Astrocyte (in vitro differentiated cells and primary cell): ENCODE results near the gene SETD1B. TPM values are rescaled to one million over a fixed set of nuclear protein-coding genes. Genes with fewer than 3 reads are reported as not detected.

ENCODE experiments used
- DNase-seq: peaks from one replicate; pipeline ENCODE4 v3.0.0-alpha.2; 2010; ENCODE audit warnings: low read depth
- FAIRE-seq: peaks from 2 replicates; lab custom pipeline; 2011; peaks lifted over from hg19 to GRCh38; lab: Jason Lieb, UNC
- H2AFZ ChIP-seq: 2 replicates; pipeline ENCODE4 v1.6.0; 2012; ENCODE audit warnings: low read depth, low read length, inconsistent platforms
- H3K27ac ChIP-seq: 2 replicates; pipeline ENCODE4 v1.5.1; 2011; ENCODE audit warnings: low read depth, low read length, inconsistent platforms
- H3K27me3 ChIP-seq: 2 replicates; pipeline ENCODE4 v1.6.0; 2011; ENCODE audit warnings: low read length, inconsistent platforms; ENCODE audit not compliant: insufficient read depth
- H3K36me3 ChIP-seq: 2 replicates; pipeline ENCODE4 v1.5.1; 2011; ENCODE audit warnings: low read length, inconsistent platforms; ENCODE audit not compliant: insufficient read depth
- H3K4me1 ChIP-seq: 2 replicates; pipeline ENCODE4 v1.5.1; 2011; ENCODE audit warnings: low read length, inconsistent platforms; ENCODE audit not compliant: insufficient read depth
- H3K4me2 ChIP-seq: 2 replicates; pipeline ENCODE4 v1.6.0; 2012; ENCODE audit warnings: low read length, inconsistent platforms
- H3K4me3 ChIP-seq: 2 replicates; pipeline ENCODE4 v1.5.1; 2011; ENCODE audit warnings: low read depth, mild to moderate bottlenecking, low read length, inconsistent platforms; ENCODE audit not compliant: insufficient read depth
- H3K79me2 ChIP-seq: 2 replicates; pipeline ENCODE4 v1.6.0; 2012; ENCODE audit warnings: mild to moderate bottlenecking, low read length, inconsistent platforms; ENCODE audit not compliant: insufficient read depth
- H3K9ac ChIP-seq: 2 replicates; pipeline ENCODE4 v1.6.0; 2012; ENCODE audit warnings: mild to moderate bottlenecking, low read length, inconsistent platforms
- H3K9me3 ChIP-seq: 2 replicates; pipeline ENCODE4 v1.5.1; 2012; ENCODE audit warnings: low read depth, mild to moderate bottlenecking, low read length, inconsistent platforms; ENCODE audit not compliant: insufficient read depth
- H4K20me1 ChIP-seq: 2 replicates; pipeline ENCODE4 v1.6.0; 2012; ENCODE audit warnings: low read length, inconsistent platforms; ENCODE audit not compliant: insufficient read depth
- H3K27ac Mint-ChIP-seq: one replicate; pipeline ENCODE4 v1.8.0; 2021; ENCODE audit warnings: mild to moderate bottlenecking, mixed read lengths; ENCODE audit not compliant: unreplicated experiment
- H3K27me3 Mint-ChIP-seq: one replicate; pipeline ENCODE4 v1.8.0; 2021; ENCODE audit warnings: low read depth, mixed read lengths; ENCODE audit not compliant: unreplicated experiment
- H3K36me3 Mint-ChIP-seq: one replicate; pipeline ENCODE4 v1.8.0; 2021; ENCODE audit warnings: low read depth, mixed read lengths; ENCODE audit not compliant: unreplicated experiment
- H3K4me1 Mint-ChIP-seq: one replicate; pipeline ENCODE4 v1.8.0; 2021; ENCODE audit warnings: low read depth, mixed read lengths; ENCODE audit not compliant: unreplicated experiment
- H3K4me3 Mint-ChIP-seq: one replicate; pipeline ENCODE4 v1.8.0; 2021; ENCODE audit warnings: mild to moderate bottlenecking, moderate library complexity, mixed read lengths; ENCODE audit not compliant: unreplicated experiment
- H3K9me3 Mint-ChIP-seq: one replicate; pipeline ENCODE4 v1.8.0; 2021; ENCODE audit warnings: mild to moderate bottlenecking, mixed read lengths; ENCODE audit not compliant: unreplicated experiment
- EZH2 ChIP-seq: IDR thresholded peaks from 2 replicates; pipeline ENCODE4 v1.6.1; 2012; ENCODE audit warnings: mild to moderate bottlenecking, low read length, inconsistent platforms; ENCODE audit not compliant: insufficient read depth
- total RNA-seq: library from RNA; stranded (reverse); gene quantifications from 2 replicates; pipeline ENCODE4 v1.2.1, GENCODE V29; 2021
- TF ChIP-seq, protein P1 (sequence below): IDR thresholded peaks from 2 replicates; pipeline ENCODE4 v1.5.1; 2011; ENCODE audit warnings: low read depth, mild to moderate bottlenecking, inconsistent platforms, low read length, moderate library complexity; ENCODE audit not compliant: insufficient read depth

Gene SETD1B
- total RNA-seq, 1 donor from 2014 or later = 24.0 TPM

DNA sequence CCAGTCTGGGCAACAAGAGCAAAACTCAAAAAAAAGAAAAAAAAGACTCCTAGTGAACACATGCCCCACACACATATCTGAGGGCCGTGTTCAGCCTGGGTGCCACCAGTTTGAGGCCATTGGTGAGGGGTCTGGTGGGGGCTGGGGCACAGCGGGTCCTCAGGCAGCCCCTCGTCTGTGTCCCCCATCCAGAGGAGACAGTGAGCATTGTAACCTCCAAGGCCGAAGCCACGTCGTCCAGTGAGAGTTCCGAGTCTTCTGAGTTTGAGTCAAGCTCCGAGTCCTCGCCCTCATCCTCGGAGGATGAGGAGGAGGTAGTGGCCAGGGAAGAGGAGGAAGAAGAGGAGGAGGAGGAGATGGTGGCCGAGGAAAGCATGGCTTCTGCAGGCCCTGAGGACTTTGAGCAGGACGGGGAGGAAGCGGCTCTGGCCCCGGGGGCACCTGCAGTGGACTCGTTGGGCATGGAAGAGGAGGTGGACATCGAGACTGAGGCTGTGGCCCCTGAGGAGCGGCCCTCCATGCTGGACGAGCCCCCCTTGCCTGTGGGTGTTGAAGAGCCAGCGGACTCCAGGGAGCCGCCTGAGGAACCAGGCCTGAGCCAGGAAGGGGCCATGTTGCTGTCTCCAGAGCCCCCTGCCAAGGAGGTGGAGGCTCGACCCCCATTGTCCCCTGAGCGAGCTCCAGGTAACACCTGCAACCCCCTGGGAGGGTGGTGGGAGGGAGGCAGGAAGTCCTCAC lies 15.6 kb downstream of the SETD1B start:
- DNase-seq (no peak), FAIRE-seq (no peak)
- no peaks in the 10 kb centered on the region for H3K27me3 Mint-ChIP-seq
- H3K9me3 ChIP-seq = no peaks in the 10 kb centered on the region
- peaks cover 24% of the 10 kb centered on the region for H3K79me2 ChIP-seq
- H3K27me3 ChIP-seq = no peaks in the 10 kb centered on the region
- H3K4me3 ChIP-seq = no peak overlapping the region
- no peak overlapping the region for H2AFZ ChIP-seq
- peak overlapping the region; percentile 60 for H3K4me3 Mint-ChIP-seq
- peaks cover 53% of the 10 kb centered on the region for H4K20me1 ChIP-seq
- peak overlapping the region; percentile 47 for H3K27ac Mint-ChIP-seq
- H3K9ac ChIP-seq = no peak overlapping the region
- no peak for TF ChIP-seq EZH2
- TF ChIP-seq, protein P1, sequence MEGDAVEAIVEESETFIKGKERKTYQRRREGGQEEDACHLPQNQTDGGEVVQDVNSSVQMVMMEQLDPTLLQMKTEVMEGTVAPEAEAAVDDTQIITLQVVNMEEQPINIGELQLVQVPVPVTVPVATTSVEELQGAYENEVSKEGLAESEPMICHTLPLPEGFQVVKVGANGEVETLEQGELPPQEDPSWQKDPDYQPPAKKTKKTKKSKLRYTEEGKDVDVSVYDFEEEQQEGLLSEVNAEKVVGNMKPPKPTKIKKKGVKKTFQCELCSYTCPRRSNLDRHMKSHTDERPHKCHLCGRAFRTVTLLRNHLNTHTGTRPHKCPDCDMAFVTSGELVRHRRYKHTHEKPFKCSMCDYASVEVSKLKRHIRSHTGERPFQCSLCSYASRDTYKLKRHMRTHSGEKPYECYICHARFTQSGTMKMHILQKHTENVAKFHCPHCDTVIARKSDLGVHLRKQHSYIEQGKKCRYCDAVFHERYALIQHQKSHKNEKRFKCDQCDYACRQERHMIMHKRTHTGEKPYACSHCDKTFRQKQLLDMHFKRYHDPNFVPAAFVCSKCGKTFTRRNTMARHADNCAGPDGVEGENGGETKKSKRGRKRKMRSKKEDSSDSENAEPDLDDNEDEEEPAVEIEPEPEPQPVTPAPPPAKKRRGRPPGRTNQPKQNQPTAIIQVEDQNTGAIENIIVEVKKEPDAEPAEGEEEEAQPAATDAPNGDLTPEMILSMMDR = no peak
- H3K9me3 Mint-ChIP-seq = no peaks in the 10 kb centered on the region
- H3K4me1 ChIP-seq = no peaks in the 10 kb centered on the region
- H3K36me3 Mint-ChIP-seq = peaks cover 10% of the 10 kb centered on the region
- H3K36me3 ChIP-seq = peaks cover 41% of the 10 kb centered on the region
- H3K27ac ChIP-seq = no peak overlapping the region
- H3K4me2 ChIP-seq = no peak overlapping the region
- H3K4me1 Mint-ChIP-seq = no peaks in the 10 kb centered on the region

DNA sequence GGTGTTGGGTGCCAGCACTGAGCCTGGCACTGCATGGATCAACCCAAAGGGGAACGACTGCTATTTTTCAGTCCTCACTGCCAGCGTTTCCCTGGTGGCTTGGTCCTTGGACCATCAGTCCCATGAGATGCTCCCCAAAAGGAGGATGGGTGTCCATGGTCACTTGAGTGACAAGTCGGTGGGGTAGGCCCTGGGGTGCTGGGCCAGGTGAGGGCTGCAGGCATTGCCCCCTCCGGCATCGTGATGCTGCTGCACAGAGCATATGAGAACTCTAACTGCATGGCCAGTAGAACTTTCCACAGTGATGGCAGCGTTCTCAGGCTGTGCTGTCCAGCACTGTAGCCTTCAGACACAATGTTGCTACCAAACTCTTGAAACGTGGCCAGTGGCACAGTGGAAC lies 16.2 kb downstream of the SETD1B start:
- H3K27ac Mint-ChIP-seq = no peak overlapping the region
- H3K4me3 ChIP-seq = no peak overlapping the region
- no peaks in the 10 kb centered on the region for H3K27me3 Mint-ChIP-seq
- FAIRE-seq (no peak), DNase-seq (no peak)
- no peaks in the 10 kb centered on the region for H3K9me3 ChIP-seq
- peaks cover 44% of the 10 kb centered on the region for H3K36me3 ChIP-seq
- no peak overlapping the region for H2AFZ ChIP-seq
- no peaks in the 10 kb centered on the region for H3K4me1 ChIP-seq
- no peaks in the 10 kb centered on the region for H3K4me1 Mint-ChIP-seq
- no peaks in the 10 kb centered on the region for H3K9me3 Mint-ChIP-seq
- TF ChIP-seq EZH2 = no peak
- TF ChIP-seq, protein P1 = no peak
- no peaks in the 10 kb centered on the region for H3K27me3 ChIP-seq
- H3K79me2 ChIP-seq = peaks cover 17% of the 10 kb centered on the region
- no peak overlapping the region for H3K4me2 ChIP-seq
- no peak overlapping the region for H3K27ac ChIP-seq
- H3K9ac ChIP-seq = no peak overlapping the region
- H3K36me3 Mint-ChIP-seq = peaks cover 10% of the 10 kb centered on the region
- peaks cover 52% of the 10 kb centered on the region for H4K20me1 ChIP-seq
- no peak overlapping the region for H3K4me3 Mint-ChIP-seq
